ENCODE data around the gene TSEN2. TPM values are rescaled to one million over a fixed set of nuclear protein-coding genes. Genes with fewer than 3 reads are reported as not detected.

TSEN2 gene
- total and polyA plus RNA-seq, 2 of the 13 experiments (the other 11 are each of a cell fraction or from before 2014, with no cell fraction given): 11.0 to 17.3 TPM

DNA sequence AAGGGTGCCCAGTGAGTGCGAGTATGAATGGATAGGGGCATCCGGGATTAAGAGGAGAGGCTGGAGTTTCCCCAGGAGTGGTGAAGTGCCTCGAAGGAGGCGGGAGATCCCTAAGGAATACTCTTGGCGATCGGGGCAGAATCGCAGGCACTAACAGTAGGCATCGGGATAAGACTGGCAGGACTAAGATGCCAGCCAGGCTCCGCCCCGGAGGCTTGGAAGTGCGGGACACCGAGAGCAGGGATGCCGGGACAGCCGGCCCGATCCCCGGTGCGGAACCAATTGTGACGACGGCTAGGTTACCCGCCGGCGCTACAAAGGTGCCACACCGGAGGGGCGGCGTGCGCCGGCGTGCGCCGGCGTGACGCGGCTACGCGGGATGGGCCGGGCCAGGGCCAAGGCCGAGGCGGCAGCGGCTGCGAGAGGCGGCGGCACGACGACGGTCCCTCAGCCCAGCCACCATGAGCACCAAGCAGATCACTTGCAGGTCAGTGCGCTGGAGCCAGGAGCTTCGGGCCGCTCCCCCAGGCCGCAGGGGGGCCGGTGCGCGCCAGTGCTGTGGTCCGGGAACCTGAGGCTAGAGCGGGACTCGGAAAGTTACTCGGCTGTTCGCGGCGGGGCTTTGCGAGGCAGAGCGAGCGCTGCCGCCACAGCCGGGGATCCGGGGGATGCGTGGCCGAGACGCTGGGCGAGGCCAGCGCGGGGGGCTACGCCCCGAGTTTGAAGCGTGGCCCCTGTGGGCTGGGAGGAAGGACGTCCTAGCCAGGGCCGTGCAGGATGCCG, 72.6 kb downstream of the TSEN2 start, which contains the start of gene MKRN2 (continued):
- TF ChIP-seq CBX2 (IDR thresholded peaks at IDR 0.05; ENCODE audit: low read depth, low read length) (no peak), CBX2 (CRISPR knock-in tag; IDR thresholded peaks at IDR 0.05; ENCODE audit: low read depth) (no peak), SCMH1 (CRISPR knock-in tag; IDR thresholded peaks at IDR 0.05; ENCODE audit: borderline replicate concordance) (no peak), SMAD1 (CRISPR knock-in tag; IDR thresholded peaks at IDR 0.05; ENCODE audit: borderline replicate concordance, low read depth) (peak; percentile 80; the same call in 1 of the 2 replicates), NR3C1 (CRISPR knock-in tag; IDR thresholded peaks at IDR 0.05) (no peak), MAFK (conservative IDR thresholded peaks at IDR 0.05 in 1 of 2, IDR thresholded peaks at IDR 0.05 in 1 of 2; ENCODE audit: low read length in 2 of 2) (no peak), ZNF12 (CRISPR knock-in tag; IDR thresholded peaks at IDR 0.05) (no peak), KDM6A (CRISPR knock-in tag; IDR thresholded peaks at IDR 0.05; ENCODE audit: low read depth) (no peak), SMAD9 (CRISPR knock-in tag; IDR thresholded peaks at IDR 0.05) (0 out of 2 replicates have a peak, but pooled peaks have one; percentile 41), ZNF256 (CRISPR knock-in tag; conservative IDR thresholded peaks at IDR 0.05) (0 out of 2 replicates have a peak, but pooled peaks have one; percentile 51), XBP1 (CRISPR knock-in tag; IDR thresholded peaks at IDR 0.05) (no peak), ZIK1 (CRISPR knock-in tag; IDR thresholded peaks at IDR 0.05; ENCODE audit: borderline replicate concordance, low read depth) (peak; percentile 77), ZNF234 (CRISPR knock-in tag; conservative IDR thresholded peaks at IDR 0.05) (peak; percentile 94), TOE1 (CRISPR knock-in tag; IDR thresholded peaks at IDR 0.05) (no peak), NFE2L2 (IDR thresholded peaks at IDR 0.05; ENCODE audit: low read length) (no peak), TCF12 (IDR thresholded peaks at IDR 0.05) (no peak), TCF12 (CRISPR knock-in tag; IDR thresholded peaks at IDR 0.05) (0 out of 2 replicates have a peak, but pooled peaks have one; percentile 45), CC2D1A (CRISPR knock-in tag; IDR thresholded peaks at IDR 0.05) (no peak), DMAP1 (CRISPR knock-in tag; IDR thresholded peaks at IDR 0.05) (peak; percentile 85), ZNF326 (CRISPR knock-in tag; IDR thresholded peaks at IDR 0.05; ENCODE audit: borderline replicate concordance) (no peak), ZNF17 (CRISPR knock-in tag; IDR thresholded peaks at IDR 0.05) (no peak), SP1 (IDR thresholded peaks at IDR 0.05) (no peak), SP1 (CRISPR knock-in tag; IDR thresholded peaks at IDR 0.05) (peak; percentile 64), RELA (CRISPR knock-in tag; IDR thresholded peaks at IDR 0.05) (0 out of 2 replicates have a peak, but pooled peaks have one; percentile 23)
- TF ChIP-seq, protein P1, sequence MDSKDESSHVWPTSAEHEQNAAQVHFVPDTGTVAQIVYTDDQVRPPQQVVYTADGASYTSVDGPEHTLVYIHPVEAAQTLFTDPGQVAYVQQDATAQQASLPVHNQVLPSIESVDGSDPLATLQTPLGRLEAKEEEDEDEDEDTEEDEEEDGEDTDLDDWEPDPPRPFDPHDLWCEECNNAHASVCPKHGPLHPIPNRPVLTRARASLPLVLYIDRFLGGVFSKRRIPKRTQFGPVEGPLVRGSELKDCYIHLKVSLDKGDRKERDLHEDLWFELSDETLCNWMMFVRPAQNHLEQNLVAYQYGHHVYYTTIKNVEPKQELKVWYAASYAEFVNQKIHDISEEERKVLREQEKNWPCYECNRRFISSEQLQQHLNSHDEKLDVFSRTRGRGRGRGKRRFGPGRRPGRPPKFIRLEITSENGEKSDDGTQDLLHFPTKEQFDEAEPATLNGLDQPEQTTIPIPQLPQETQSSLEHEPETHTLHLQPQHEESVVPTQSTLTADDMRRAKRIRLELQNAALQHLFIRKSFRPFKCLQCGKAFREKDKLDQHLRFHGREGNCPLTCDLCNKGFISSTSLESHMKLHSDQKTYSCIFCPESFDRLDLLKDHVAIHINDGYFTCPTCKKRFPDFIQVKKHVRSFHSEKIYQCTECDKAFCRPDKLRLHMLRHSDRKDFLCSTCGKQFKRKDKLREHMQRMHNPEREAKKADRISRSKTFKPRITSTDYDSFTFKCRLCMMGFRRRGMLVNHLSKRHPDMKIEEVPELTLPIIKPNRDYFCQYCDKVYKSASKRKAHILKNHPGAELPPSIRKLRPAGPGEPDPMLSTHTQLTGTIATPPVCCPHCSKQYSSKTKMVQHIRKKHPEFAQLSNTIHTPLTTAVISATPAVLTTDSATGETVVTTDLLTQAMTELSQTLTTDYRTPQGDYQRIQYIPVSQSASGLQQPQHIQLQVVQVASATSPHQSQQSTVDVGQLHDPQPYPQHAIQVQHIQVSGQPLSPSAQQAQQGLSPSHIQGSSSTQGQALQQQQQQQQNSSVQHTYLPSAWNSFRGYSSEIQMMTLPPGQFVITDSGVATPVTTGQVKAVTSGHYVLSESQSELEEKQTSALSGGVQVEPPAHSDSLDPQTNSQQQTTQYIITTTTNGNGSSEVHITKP (CRISPR knock-in tag; IDR thresholded peaks at IDR 0.05; ENCODE audit: low read depth): no peak
- TF ChIP-seq, protein P2, sequence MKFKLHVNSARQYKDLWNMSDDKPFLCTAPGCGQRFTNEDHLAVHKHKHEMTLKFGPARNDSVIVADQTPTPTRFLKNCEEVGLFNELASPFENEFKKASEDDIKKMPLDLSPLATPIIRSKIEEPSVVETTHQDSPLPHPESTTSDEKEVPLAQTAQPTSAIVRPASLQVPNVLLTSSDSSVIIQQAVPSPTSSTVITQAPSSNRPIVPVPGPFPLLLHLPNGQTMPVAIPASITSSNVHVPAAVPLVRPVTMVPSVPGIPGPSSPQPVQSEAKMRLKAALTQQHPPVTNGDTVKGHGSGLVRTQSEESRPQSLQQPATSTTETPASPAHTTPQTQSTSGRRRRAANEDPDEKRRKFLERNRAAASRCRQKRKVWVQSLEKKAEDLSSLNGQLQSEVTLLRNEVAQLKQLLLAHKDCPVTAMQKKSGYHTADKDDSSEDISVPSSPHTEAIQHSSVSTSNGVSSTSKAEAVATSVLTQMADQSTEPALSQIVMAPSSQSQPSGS (CRISPR knock-in tag; IDR thresholded peaks at IDR 0.05): peak; percentile 47; the same call in 1 of the 2 replicates
- TF ChIP-seq, protein P3, sequence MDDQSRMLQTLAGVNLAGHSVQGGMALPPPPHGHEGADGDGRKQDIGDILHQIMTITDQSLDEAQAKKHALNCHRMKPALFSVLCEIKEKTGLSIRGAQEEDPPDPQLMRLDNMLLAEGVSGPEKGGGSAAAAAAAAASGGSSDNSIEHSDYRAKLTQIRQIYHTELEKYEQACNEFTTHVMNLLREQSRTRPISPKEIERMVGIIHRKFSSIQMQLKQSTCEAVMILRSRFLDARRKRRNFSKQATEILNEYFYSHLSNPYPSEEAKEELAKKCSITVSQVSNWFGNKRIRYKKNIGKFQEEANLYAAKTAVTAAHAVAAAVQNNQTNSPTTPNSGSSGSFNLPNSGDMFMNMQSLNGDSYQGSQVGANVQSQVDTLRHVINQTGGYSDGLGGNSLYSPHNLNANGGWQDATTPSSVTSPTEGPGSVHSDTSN (CRISPR knock-in tag; IDR thresholded peaks at IDR 0.05; ENCODE audit: borderline replicate concordance): no peak
